Ishikawa (cell line): ENCODE results near the gene C1orf210.

Source experiments
- CEBPB ChIP-seq: IDR thresholded peaks from 2 replicates; pipeline ENCODE4 v1.6.1; 2012
- MAX ChIP-seq: IDR thresholded peaks from 2 replicates; pipeline ENCODE4 v1.6.1; 2012
- USF1 ChIP-seq: IDR thresholded peaks from 2 replicates; pipeline ENCODE4 v1.6.1; 2012
- YY1 ChIP-seq: IDR thresholded peaks from 2 replicates; pipeline ENCODE4 v1.6.1; 2012; ENCODE audit warnings: low read depth
- ZBTB7A ChIP-seq: IDR thresholded peaks from 2 replicates; pipeline ENCODE4 v1.6.1; 2012; ENCODE audit warnings: low read depth

- TF ChIP-seq MAX (no peak), USF1 (no peak), YY1 (no peak), ZBTB7A (no peak), CEBPB (no peak)
Observed at GRCh38 chr1:43253173-43253572, 32.2 kb downstream of the C1orf210 start.
